NB4 (cell line): ENCODE data around the gene RASGEF1B.
A peak's percentile ranks its signal among the peaks of the same experiment; 100 is the strongest.

Experiments used
- POLR2A ChIP-seq: IDR thresholded peaks from 2 replicates; pipeline ENCODE4 v1.6.1; 2011; ENCODE audit warnings: mild to moderate bottlenecking; ENCODE audit not compliant: insufficient read length; ENCODE audit errors: extremely low read depth
- TF ChIP-seq, protein P1 (sequence below): IDR thresholded peaks from one replicate; pipeline ENCODE4 v1.5.1; 2012; ENCODE audit warnings: low read depth, low read length
- TF ChIP-seq, protein P2 (sequence below): IDR thresholded peaks from 2 replicates; pipeline ENCODE4 v1.6.1; 2011; ENCODE audit warnings: low read depth, low read length

DNA sequence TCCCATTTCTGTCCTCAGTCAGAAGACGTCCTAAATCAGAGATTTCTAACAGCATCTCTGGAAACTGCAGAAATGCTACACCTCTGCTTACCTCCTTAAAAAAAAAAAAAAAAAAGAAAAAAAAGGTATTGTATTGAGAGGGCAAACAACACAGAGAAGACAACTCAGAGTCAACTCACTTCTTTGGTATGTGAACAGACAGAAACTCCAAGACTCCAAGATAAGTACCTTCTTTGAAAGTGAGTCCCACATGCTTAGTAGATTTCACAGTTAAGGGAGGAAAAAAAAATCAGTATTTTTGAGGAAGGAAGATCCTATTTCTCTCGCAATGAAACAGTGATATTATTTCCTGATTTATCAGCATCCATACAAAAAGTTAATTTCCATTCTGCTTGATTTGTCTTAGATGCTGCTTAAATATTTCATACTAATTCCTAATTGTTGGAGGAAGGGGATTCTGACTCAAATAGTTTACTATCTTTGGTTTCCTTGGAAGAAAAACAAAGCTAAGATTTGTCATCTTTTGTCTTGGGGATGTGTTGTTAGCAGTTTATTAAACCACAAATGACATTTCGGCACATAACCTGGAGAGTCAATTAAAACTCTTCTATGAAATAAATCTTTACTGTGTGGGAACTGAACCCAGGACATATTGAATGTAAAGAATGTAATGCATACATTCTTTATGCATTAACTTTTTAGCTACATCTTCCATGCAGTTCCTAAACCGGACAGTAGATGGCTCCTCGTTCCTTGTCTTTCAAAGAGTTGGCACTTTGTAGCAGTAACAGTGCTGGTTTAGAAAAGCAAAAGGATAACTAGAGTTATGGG lies 4.7 kb downstream of the RASGEF1B start:
- TF ChIP-seq, protein P1, sequence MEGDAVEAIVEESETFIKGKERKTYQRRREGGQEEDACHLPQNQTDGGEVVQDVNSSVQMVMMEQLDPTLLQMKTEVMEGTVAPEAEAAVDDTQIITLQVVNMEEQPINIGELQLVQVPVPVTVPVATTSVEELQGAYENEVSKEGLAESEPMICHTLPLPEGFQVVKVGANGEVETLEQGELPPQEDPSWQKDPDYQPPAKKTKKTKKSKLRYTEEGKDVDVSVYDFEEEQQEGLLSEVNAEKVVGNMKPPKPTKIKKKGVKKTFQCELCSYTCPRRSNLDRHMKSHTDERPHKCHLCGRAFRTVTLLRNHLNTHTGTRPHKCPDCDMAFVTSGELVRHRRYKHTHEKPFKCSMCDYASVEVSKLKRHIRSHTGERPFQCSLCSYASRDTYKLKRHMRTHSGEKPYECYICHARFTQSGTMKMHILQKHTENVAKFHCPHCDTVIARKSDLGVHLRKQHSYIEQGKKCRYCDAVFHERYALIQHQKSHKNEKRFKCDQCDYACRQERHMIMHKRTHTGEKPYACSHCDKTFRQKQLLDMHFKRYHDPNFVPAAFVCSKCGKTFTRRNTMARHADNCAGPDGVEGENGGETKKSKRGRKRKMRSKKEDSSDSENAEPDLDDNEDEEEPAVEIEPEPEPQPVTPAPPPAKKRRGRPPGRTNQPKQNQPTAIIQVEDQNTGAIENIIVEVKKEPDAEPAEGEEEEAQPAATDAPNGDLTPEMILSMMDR = peak; percentile 78
- no peak for TF ChIP-seq POLR2A
- TF ChIP-seq, protein P2, sequence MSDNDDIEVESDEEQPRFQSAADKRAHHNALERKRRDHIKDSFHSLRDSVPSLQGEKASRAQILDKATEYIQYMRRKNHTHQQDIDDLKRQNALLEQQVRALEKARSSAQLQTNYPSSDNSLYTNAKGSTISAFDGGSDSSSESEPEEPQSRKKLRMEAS = no peak; the same call in 1 of the 2 replicates
